Cardiac fibroblast (primary cell): ENCODE data around the gene KCNQ5.

ENCODE experiments used
- DNase-seq, 2 donors: peaks; one replicate each; pipeline versions ENCODE4 v3.0.0 to v3.0.0-alpha.2; 2010; ENCODE audit warnings: low read depth in 2 of 2
- H3K4me3 ChIP-seq, 2 donors: replicated peaks in 1 of 2; 1 replicate in 1 of 2; 2 replicates in 1 of 2; pipeline ENCODE4 v1.5.1; 2011; ENCODE audit warnings: low read depth in 2 of 2, low read length in 2 of 2, mild to moderate bottlenecking in 2 of 2, moderate library complexity in 1 of 2
- TF ChIP-seq, protein P1 (sequence below): IDR thresholded peaks from one replicate; pipeline ENCODE4 v1.5.1; 2011; ENCODE audit warnings: low read depth, mild to moderate bottlenecking, low read length, inconsistent platforms

Gene KCNQ5

DNA sequence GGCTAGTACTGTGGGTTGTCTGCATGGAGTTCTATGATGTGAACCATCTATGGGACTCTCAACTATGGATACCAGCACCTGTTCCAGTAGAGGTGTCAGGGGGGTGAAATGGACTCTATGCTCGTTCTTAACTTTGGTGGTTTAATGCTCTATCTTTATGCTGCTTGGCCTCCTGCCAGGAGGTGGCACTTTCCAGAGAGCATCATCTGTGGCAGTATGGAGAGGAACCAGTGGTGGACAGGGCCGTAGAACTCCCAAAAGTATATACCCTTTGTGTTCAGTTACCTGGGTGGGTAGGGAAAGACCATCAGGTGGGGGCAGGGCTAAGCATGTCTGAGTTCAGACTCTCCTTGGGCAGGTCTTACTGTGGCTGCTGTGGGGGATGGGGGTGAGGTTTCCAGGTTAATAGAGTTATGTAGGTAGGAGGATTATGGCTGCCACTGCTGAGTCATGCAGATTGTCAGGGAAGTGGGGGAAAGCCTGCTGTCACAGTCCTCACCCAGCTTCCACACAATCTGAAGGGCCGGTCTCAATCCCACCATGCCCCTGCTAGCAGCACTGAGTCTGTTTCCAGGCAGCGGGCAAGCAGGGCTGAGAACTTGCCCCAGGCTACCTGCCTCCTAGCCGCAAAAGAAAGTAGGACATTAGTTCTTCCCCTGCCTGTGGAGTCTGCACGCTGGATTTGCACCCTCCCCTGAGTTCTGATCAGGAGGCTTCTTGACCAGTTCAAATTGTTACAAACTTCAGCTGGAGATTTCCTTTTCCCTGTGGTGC is 284.0 kb downstream of the KCNQ5 start:
- no peak overlapping the region for H3K4me3 ChIP-seq
- DNase-seq, result no peak
- TF ChIP-seq, protein P1, sequence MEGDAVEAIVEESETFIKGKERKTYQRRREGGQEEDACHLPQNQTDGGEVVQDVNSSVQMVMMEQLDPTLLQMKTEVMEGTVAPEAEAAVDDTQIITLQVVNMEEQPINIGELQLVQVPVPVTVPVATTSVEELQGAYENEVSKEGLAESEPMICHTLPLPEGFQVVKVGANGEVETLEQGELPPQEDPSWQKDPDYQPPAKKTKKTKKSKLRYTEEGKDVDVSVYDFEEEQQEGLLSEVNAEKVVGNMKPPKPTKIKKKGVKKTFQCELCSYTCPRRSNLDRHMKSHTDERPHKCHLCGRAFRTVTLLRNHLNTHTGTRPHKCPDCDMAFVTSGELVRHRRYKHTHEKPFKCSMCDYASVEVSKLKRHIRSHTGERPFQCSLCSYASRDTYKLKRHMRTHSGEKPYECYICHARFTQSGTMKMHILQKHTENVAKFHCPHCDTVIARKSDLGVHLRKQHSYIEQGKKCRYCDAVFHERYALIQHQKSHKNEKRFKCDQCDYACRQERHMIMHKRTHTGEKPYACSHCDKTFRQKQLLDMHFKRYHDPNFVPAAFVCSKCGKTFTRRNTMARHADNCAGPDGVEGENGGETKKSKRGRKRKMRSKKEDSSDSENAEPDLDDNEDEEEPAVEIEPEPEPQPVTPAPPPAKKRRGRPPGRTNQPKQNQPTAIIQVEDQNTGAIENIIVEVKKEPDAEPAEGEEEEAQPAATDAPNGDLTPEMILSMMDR, result no peak

DNA sequence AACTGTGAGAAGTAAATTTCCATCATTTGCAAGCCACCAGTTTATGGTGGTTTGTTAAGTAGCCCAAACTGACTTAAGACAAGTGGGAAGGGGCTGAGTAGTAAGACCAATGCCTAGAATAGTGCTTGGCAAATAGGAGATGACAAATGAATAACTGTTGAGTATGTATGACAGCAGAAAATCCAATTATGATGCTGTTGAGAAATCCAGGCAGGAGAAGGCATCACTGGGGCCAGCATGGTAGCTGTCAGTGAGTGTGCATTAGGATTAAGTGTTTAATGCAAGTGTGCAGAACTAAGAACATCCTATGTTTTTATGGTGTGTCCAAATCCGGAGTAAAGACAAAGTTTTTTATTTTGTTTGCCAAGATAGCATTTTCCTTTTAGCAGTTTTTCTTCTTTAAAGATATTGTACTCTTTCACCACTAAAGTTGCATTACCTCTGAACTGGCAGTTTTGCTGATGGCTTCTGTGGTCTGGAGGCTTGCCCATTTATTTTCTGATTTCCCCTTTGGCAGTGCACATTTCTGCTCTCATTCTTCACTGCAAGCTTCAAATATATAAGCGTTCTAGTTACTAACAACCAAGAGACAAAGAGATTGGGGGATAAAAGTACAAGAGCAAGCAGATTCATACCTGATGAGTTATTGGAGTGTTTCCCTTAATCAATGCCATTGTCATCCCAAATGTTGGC is 289.7 kb downstream of the KCNQ5 start:
- TF ChIP-seq, protein P1, result no peak
- no peak overlapping the region for H3K4me3 ChIP-seq
- peak; percentile 6 to 74 for DNase-seq

DNA sequence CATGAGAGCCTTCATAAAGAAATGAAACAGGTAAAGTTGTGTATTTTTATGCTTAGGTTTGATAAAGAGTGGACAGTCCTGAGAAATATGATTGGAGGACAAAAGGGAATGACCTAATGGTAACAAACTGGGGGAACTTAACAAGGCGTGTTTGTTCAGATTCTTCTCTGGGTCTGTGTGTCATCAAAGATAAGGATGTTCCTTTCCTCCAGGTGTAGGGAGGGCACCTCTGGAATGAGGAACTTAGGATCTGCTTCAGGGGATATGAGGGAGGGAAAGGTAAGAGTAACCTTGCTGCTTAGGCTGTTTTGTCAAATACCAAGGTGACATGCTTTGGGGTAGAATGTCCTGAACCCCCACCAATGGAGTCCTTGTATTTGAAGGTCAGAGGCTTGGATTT is 291.9 kb downstream of the KCNQ5 start:
- H3K4me3 ChIP-seq, result no peak overlapping the region
- no peak for DNase-seq
- TF ChIP-seq, protein P1, result no peak

DNA sequence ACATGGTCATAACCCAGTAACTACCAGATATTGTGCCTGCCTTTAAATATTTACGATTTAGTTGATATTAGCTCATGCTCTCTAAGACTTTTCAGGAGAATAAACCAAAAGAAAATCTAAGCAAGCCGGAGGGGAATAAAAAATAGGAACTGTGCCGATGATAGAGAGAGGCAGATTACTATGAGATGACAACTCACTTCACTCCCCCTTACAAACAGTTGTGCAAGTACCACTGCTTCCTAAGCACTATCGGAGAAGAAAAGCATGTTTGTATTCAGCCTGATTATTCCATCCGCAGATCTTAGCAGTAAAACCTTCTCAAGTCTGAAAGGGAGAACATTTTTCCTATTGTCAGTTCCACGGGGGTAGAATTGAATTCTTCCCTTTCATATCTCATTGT is 294.4 kb downstream of the KCNQ5 start:
- no peak overlapping the region for H3K4me3 ChIP-seq
- TF ChIP-seq, protein P1, result no peak
- peak; percentile 26 to 51 for DNase-seq

DNA sequence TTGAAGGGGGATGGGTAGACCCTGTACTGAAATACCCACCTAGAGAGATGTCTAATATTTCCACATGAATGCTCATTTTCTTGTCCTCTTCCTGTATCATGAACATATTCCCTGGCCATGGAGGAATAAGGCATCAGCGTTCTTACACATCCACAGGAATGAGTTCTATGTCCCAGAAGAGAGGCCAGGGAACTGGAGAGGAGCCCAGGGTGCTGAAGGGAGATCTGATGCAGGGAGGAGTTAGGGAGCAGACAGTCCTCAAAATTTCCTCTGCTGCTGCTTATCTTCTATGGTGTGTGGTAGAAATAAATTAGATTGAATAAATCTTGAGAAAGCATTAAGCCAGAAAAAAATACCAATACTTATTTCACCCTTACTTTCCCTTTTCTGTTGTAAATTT is 295.0 kb downstream of the KCNQ5 start:
- TF ChIP-seq, protein P1, result no peak
- peak; percentile 28 to 60 for DNase-seq
- H3K4me3 ChIP-seq, result no peak overlapping the region

DNA sequence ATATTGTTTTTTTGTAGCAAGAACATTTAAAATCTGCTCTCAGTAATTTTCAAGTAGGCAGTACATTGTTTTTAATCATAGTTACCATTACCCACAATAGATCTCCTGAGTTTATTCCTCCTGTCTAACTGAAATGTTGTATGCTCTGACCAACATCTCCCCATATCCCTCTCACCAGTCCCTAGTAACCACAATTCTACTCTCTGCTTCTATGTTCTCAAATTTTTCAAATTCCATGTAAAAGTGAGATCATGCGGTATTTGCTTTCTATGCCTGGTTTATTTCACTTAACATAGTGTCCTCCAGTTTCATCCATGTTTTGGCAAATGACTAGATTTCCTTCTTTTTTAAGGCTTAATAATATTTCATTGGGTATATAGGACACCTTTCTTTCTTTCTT is 300.5 kb downstream of the KCNQ5 start:
- peak in 1 of 2 donors; percentile 7 for DNase-seq
- TF ChIP-seq, protein P1, result no peak
- no peak overlapping the region for H3K4me3 ChIP-seq
